K562 (cell line): ENCODE data around the gene MGST2. TPM values are rescaled to one million over a fixed set of nuclear protein-coding genes. Genes with fewer than 3 reads are reported as not detected.

Source experiments
- ATAC-seq: fragments of 200-7000 bp; cut with Tn5 transposase; 3 replicates; pipeline ENCODE4 v1.9.1; 2020; ENCODE audit warnings: moderate library complexity
- BruUV-seq: library from RNA; stranded (reverse); fragments of 400-500 nt; replicated peaks from 2 replicates; lab custom pipeline; 2021; lab: Mats Ljungman, UMichigan
- CTCF ChIA-PET: fragments of 300-600 bp; formaldehyde crosslinking; extraction: SDS; loops from one replicate; lab custom pipeline; 2021; ENCODE audit warnings: low intra/inter-chr PET ratio; lab: Yijun Ruan, JAX
- POLR2A ChIA-PET: fragments of 300-600, 350-650 bp; sonication (Branson Sonifier 250); formaldehyde crosslinking; extraction: SDS; loops from one replicate; lab custom pipeline; 2021; ENCODE audit warnings: antibody characterized with exemption, inconsistent platforms; lab: Yijun Ruan, JAX
- DNase-seq, 4 experiments: peaks; one replicate each; pipeline versions ENCODE4 v3.0.0 to v3.0.0-alpha.2; 2011 to 2018; ENCODE audit warnings: low spot score in 3 of 4, mixed read lengths in 3 of 4; ENCODE audit errors: extremely low read depth in 1 of 4
- FAIRE-seq: peaks from 2 replicates; lab custom pipeline; 2011; peaks lifted over from hg19 to GRCh38; lab: Jason Lieb, UNC
- H2AFZ ChIP-seq: 2 replicates; pipeline ENCODE4 v1.6.0; 2011; ENCODE audit warnings: low read depth, low read length, control low read depth, inconsistent platforms
- H3K27ac ChIP-seq: fragments of 200-600 bp; 3 replicates; pipeline ENCODE4 v1.8.0; 2011; ENCODE audit warnings: low read depth, mild to moderate bottlenecking, control low read depth, inconsistent platforms, low read length, moderate library complexity, mixed read lengths; ENCODE audit errors: extremely low read depth
- H3K27me3 ChIP-seq, 2 experiments: fragments of 300-600 bp in 1 of 2; 2 replicates in 1 of 2; 3 replicates in 1 of 2; pipeline versions ENCODE4 v1.6.0 to v1.8.0; 2011; ENCODE audit warnings: inconsistent platforms in 2 of 2, low read length in 2 of 2, mild to moderate bottlenecking in 1 of 2, mixed read lengths in 1 of 2, moderate library complexity in 1 of 2; ENCODE audit not compliant: control insufficient read depth in 2 of 2, insufficient read depth in 2 of 2
- H3K36me3 ChIP-seq: fragments of 300-600 bp; 3 replicates; pipeline ENCODE4 v1.8.0; 2011; ENCODE audit warnings: mild to moderate bottlenecking, low read length, inconsistent platforms; ENCODE audit not compliant: control insufficient read depth, insufficient read depth
- H3K4me1 ChIP-seq, 2 experiments: fragments of 200-600 bp in 1 of 2; replicated peaks in 1 of 2; 2 replicates in 1 of 2; 3 replicates in 1 of 2; pipeline versions ENCODE4 v1.5.1 to v1.8.0; 2011; ENCODE audit warnings: inconsistent platforms in 2 of 2, low read length in 2 of 2, mild to moderate bottlenecking in 1 of 2, mixed read lengths in 1 of 2, moderate library complexity in 1 of 2; ENCODE audit not compliant: control insufficient read depth in 2 of 2, insufficient read depth in 2 of 2
- H3K4me2 ChIP-seq: 2 replicates; pipeline ENCODE4 v1.6.1; 2011; ENCODE audit warnings: low read length, control low read depth, inconsistent platforms, mixed read lengths; ENCODE audit not compliant: insufficient read depth
- H3K4me3 ChIP-seq: fragments of 200-600 bp; sonication (generic), shearing (Covaris generic); 2 replicates; pipeline ENCODE4 v1.5.1; 2016; ENCODE audit warnings: control low read depth, inconsistent platforms
- H3K79me2 ChIP-seq: fragments of 200-600 bp; 3 replicates; pipeline ENCODE4 v1.8.0; 2011; ENCODE audit warnings: low read length, inconsistent platforms; ENCODE audit not compliant: control insufficient read depth, insufficient read depth
- H3K9ac ChIP-seq, 2 experiments: 2 replicates each; pipeline versions ENCODE4 v1.6.0 to v1.6.1; 2011; ENCODE audit warnings: low read depth in 2 of 2, low read length in 2 of 2, control low read depth in 1 of 2, inconsistent platforms in 1 of 2, mild to moderate bottlenecking in 1 of 2, mixed read lengths in 1 of 2; ENCODE audit not compliant: insufficient read depth in 1 of 2
- H3K9me1 ChIP-seq: one replicate; pipeline ENCODE4 v1.6.0; 2011; ENCODE audit warnings: inconsistent platforms, mild to moderate bottlenecking, low read length, moderate library complexity; ENCODE audit not compliant: control insufficient read depth, insufficient read depth
- H3K9me3 ChIP-seq: replicated peaks from 2 replicates; pipeline ENCODE4 v1.5.1; 2011; ENCODE audit warnings: low read depth, low read length, inconsistent platforms; ENCODE audit not compliant: control insufficient read depth, insufficient read depth
- H4K20me1 ChIP-seq: replicated peaks from 2 replicates; pipeline ENCODE4 v1.6.1; 2011; ENCODE audit warnings: low read length, inconsistent platforms, mixed read lengths; ENCODE audit not compliant: control insufficient read depth, insufficient read depth
- CBX1 ChIP-seq: sonication (generic); IDR thresholded peaks from 2 replicates; pipeline ENCODE4 v1.6.1; 2016; ENCODE audit warnings: antibody characterized with exemption, low read depth, mild to moderate bottlenecking
- E2F1 ChIP-seq: sonication (generic); formaldehyde crosslinking; IDR thresholded peaks from 2 replicates; pipeline ENCODE4 v1.8.1; 2023; ENCODE audit warnings: mild to moderate bottlenecking, missing genetic modification reagents, moderate library complexity
- FOXJ2 ChIP-seq: fragments of 200-800 bp; sonication (Bioruptor generic); IDR thresholded peaks from 2 replicates; pipeline ENCODE4 v1.6.1; 2016; ENCODE audit warnings: missing genetic modification characterization, missing compliant biosample characterization
- GTF2E2 ChIP-seq: fragments of 200-800 bp; sonication (Bioruptor generic); IDR thresholded peaks from 2 replicates; pipeline ENCODE4 v1.6.1; 2016; ENCODE audit warnings: missing genetic modification characterization, missing compliant biosample characterization
- HBP1 ChIP-seq: fragments of 450-650 bp; formaldehyde crosslinking; IDR thresholded peaks from 2 replicates; pipeline ENCODE4 v1.4.0; 2022; ENCODE audit warnings: missing genetic modification characterization
- HDAC6 ChIP-seq: IDR thresholded peaks from 2 replicates; pipeline ENCODE4 v1.6.1; 2012; ENCODE audit warnings: low read depth, mild to moderate bottlenecking, control low read depth, inconsistent platforms, low read length, moderate library complexity
- JUNB ChIP-seq: fragments of 450-650 bp; formaldehyde crosslinking; conservative IDR thresholded peaks from 2 replicates; pipeline ENCODE4 v1.4.0; 2020; ENCODE audit warnings: mild to moderate bottlenecking
- LARP7 ChIP-seq: fragments of 450-650 bp; IDR thresholded peaks from 2 replicates; pipeline ENCODE4 v1.6.1; 2016
- NFATC3 ChIP-seq: fragments of 450-650 bp; IDR thresholded peaks from 2 replicates; pipeline ENCODE4 v1.6.1; 2017; ENCODE audit warnings: mild to moderate bottlenecking
- NR2C1 ChIP-seq, 2 experiments: fragments of 450-650 bp; IDR thresholded peaks; 2 replicates each; pipeline ENCODE4 v1.6.1; 2017; ENCODE audit warnings: mild to moderate bottlenecking in 2 of 2, antibody characterized with exemption in 1 of 2, inconsistent platforms in 1 of 2, missing compliant biosample characterization in 1 of 2, missing genetic modification characterization in 1 of 2
- PHB2 ChIP-seq: fragments of 450-650 bp; IDR thresholded peaks from 2 replicates; pipeline ENCODE4 v1.6.1; 2017; ENCODE audit warnings: low read depth
- RBM14 ChIP-seq: fragments of 200-400 bp; formaldehyde crosslinking; IDR thresholded peaks from 2 replicates; pipeline ENCODE4 v1.6.1; 2018; ENCODE audit warnings: low read depth, mild to moderate bottlenecking, low read length, moderate library complexity, borderline replicate concordance; ENCODE audit not compliant: insufficient read depth
- RBM22 ChIP-seq: fragments of 200-400 bp; formaldehyde crosslinking; IDR thresholded peaks from 2 replicates; pipeline ENCODE4 v1.6.1; 2018; ENCODE audit warnings: low read length, low read depth; ENCODE audit not compliant: poor library complexity, severe bottlenecking
- RFX7 ChIP-seq: fragments of 250-450 bp; sonication (Bioruptor Pico); IDR thresholded peaks from 2 replicates; pipeline ENCODE4 v1.5.1; 2021; ENCODE audit warnings: mild to moderate bottlenecking
- SAFB ChIP-seq: fragments of 200-400 bp; formaldehyde crosslinking; IDR thresholded peaks from 2 replicates; pipeline ENCODE4 v1.6.1; 2017; ENCODE audit warnings: low read depth, low read length, borderline replicate concordance
- SETDB1 ChIP-seq: IDR thresholded peaks from one replicate; pipeline ENCODE4 v1.6.1; 2012; ENCODE audit warnings: low read length, control low read depth, inconsistent platforms
- TFAM ChIP-seq: fragments of 250-450 bp; sonication (Bioruptor Pico); conservative IDR thresholded peaks from 2 replicates; pipeline ENCODE4 v1.5.0; 2021; ENCODE audit warnings: mild to moderate bottlenecking, moderate library complexity
- TFAP4 ChIP-seq: sonication (generic); formaldehyde crosslinking; IDR thresholded peaks from 2 replicates; pipeline ENCODE4 v1.8.0; 2022; ENCODE audit warnings: missing genetic modification reagents, mild to moderate bottlenecking, moderate library complexity, borderline replicate concordance
- ZFP1 ChIP-seq: fragments of 450-650 bp; formaldehyde crosslinking; IDR thresholded peaks from 2 replicates; pipeline ENCODE4 v1.4.0; 2020; ENCODE audit warnings: mild to moderate bottlenecking, mixed read lengths
- ZNF184 ChIP-seq: sonication (generic); formaldehyde crosslinking; IDR thresholded peaks from 2 replicates; pipeline ENCODE4 v1.5.0; 2020; ENCODE audit warnings: missing genetic modification reagents
- WGBS: fragments of 100-300 bp; shearing (Covaris generic); methylation state at CpG from one replicate; pipeline ENCODE4 v1.1.6; 2016; ENCODE audit warnings: low coverage, mixed read lengths; ENCODE audit not compliant: insufficient coverage; ENCODE audit errors: missing lambda C conversion rate; 5-methylcytosine and 5-hydroxymethylcytosine counted together
- in situ Hi-C: fragments of 300-500 bp; cut with MboI; formaldehyde crosslinking; loops from 4 replicates; pipeline ENCODE4 v1.15.0; 2018; ENCODE audit warnings: inconsistent platforms, mixed read lengths
- intact Hi-C: fragments of 100-400 bp; cut with micrococcal nuclease; formaldehyde crosslinking; loops from 2 replicates; pipeline ENCODE4 v1.14.2; 2022
- polyA plus RNA-seq, 8 experiments: library from polyadenylated mRNA; depleted of rRNA in 4 of 8; stranded (reverse) in 5 of 8; unstranded in 3 of 8; fragments of >200 nt; fragmentation: Nextera tagmentation in 2 of 8; fragmentation: Illumina TruSeq in 1 of 8; extraction: Ambion mirVana in 2 of 8; extraction: Trizol in 1 of 8; gene quantifications; 2 replicates each; pipeline versions ENCODE4 v1.2.1 to v1.2.3, GENCODE V29; 2011 to 2014; ENCODE audit warnings: inconsistent platforms in 1 of 8, missing spikeins in 1 of 8
- total RNA-seq, 7 experiments: library from RNA; depleted of rRNA in 6 of 7; stranded (reverse); fragments of >200 nt in 6 of 7; fragmentation: Illumina TruSeq in 2 of 7; extraction: Trizol in 2 of 7; gene quantifications; 2 replicates each; pipeline versions ENCODE4 v1.2.1 to v1.2.3, GENCODE V29; 2011 to 2021; ENCODE audit warnings: low replicate concordance in 1 of 7

The MGST2 gene
- total and polyA plus RNA-seq, 9 of the 15 experiments (the other 6 are each of a cell fraction or from before 2014, with no cell fraction given) = 38.7 to 115 (median 84.6) TPM

GRCh38 chr4:139696491-139696890 is 30.9 kb downstream of the MGST2 start:
- Histone ChIP-seq H4K20me1 (no peaks in the 10 kb centered on the region), H3K27ac (no peak overlapping the region), H3K27me3 (no peaks in the 10 kb centered on the region)
- DNase-seq = no peak
- TF ChIP-seq TFAP4 (CRISPR knock-in tag) (no peak), NFATC3 (no peak), ZNF184 (CRISPR knock-in tag) (no peak), RFX7 (CRISPR knock-in tag) (no peak), PHB2 (no peak), SAFB (no peak), HDAC6 (no peak), SETDB1 (no peak), RBM22 (no peak), CBX1 (no peak), NR2C1 (IDR thresholded peaks at IDR 0.05) (no peak), NR2C1 (tag; IDR thresholded peaks at IDR 0.05) (no peak), GTF2E2 (tag) (no peak), JUNB (CRISPR knock-in tag) (no peak), RBM14 (no peak), LARP7 (no peak), HBP1 (no peak), TFAM (CRISPR knock-in tag) (no peak), ZFP1 (no peak), FOXJ2 (tag) (no peak), E2F1 (no peak)
- TF ChIP-seq, all 486 proteins: peak for 0
- H3K4me1 ChIP-seq = peaks cover 6 to 10% of the 10 kb centered on the region in 2 experiments; a peak in 4 of 5 replicates
- intact Hi-C loops = no loop called here
- no peak overlapping the region for H3K4me3 ChIP-seq
- no TSS peak for BruUV-seq
- H2AFZ ChIP-seq = no peak overlapping the region
- in situ Hi-C loops = no loop called here
- no peaks in the 10 kb centered on the region for H3K9me1 ChIP-seq
- H3K9me3 ChIP-seq = no peaks in the 10 kb centered on the region
- no peak overlapping the region for H3K4me2 ChIP-seq
- H3K36me3 ChIP-seq = peaks cover 7% of the 10 kb centered on the region; the same call in 1 of the 3 replicates
- 68% methylated on average over 5 of the region's 5 CpGs for WGBS
- CTCF ChIA-PET = no interaction called here
- ATAC-seq (no peak), FAIRE-seq (no peak)
- H3K9ac ChIP-seq = no peak overlapping the region
- H3K79me2 ChIP-seq = no peaks in the 10 kb centered on the region
- POLR2A ChIA-PET = interaction anchor here (0.5 to 1.5 kb wide), 2 partner anchors 12 to 598 kb away, joined by 4 to 5 read pairs; no protein-coding TSS in a partner anchor
